ENCODE results near the gene KCNK15. TPM values are rescaled to one million over a fixed set of nuclear protein-coding genes. Genes with fewer than 3 reads are reported as not detected.

The KCNK15 gene
- total RNA-seq, 4 donors from 2014 or later = 2.5 to 5.1 (median 3.4) TPM

GRCh38 chr20:44748005-44748370 lies 2.3 kb downstream of the KCNK15 start:
- Histone ChIP-seq H3K4me1 (peaks cover 18 to 21% of the 10 kb centered on the region in 2 donors), H3K9me3 (no peaks in the 10 kb centered on the region), H3K4me3 (replicated peaks in 1 of 3) (no peak overlapping the region), H3K27ac (peak overlapping the region; percentile 21 to 82 (median 74)), H3K27me3 (no peaks in the 10 kb centered on the region), H3K36me3 (no peaks in the 10 kb centered on the region)
- 80 to 91% methylated on average over 3 of the region's 3 CpGs for WGBS, 2 donors
- no peak for DNase-seq
- intact Hi-C loops (cut with DNase I) = loop anchor here (5.0 kb wide), 1 partner anchor 119 kb away; no protein-coding TSS in a partner anchor
- TF ChIP-seq POLR2A (IDR thresholded peaks at IDR 0.05) = no peak
- no peak for TF ChIP-seq CTCF (IDR thresholded peaks at IDR 0.05)

GRCh38 chr20:44750081-44750805 lies 4.6 kb downstream of the KCNK15 start:
- Histone ChIP-seq H3K36me3 (no peaks in the 10 kb centered on the region), H3K4me3 (replicated peaks in 1 of 3) (no peak overlapping the region), H3K4me1 (peaks cover 18 to 20% of the 10 kb centered on the region in 2 donors), H3K27ac (no peak overlapping the region), H3K9me3 (no peaks in the 10 kb centered on the region), H3K27me3 (no peaks in the 10 kb centered on the region)
- intact Hi-C loops (cut with DNase I) = no loop called here
- no peak for DNase-seq
- 41 to 49% methylated on average over 24 to 36 of the region's 73 CpGs for WGBS, 2 donors
- TF ChIP-seq POLR2A (IDR thresholded peaks at IDR 0.05) (no peak), CTCF (IDR thresholded peaks at IDR 0.05) (peak in 1 of 6 experiments; percentile 41)

- Histone ChIP-seq H3K4me3 (replicated peaks in 1 of 3) (no peak overlapping the region), H3K9me3 (no peaks in the 10 kb centered on the region), H3K36me3 (no peaks in the 10 kb centered on the region), H3K27ac (no peak overlapping the region), H3K4me1 (peaks cover 3 to 8% of the 10 kb centered on the region in 2 donors), H3K27me3 (no peaks in the 10 kb centered on the region)
- no peak for DNase-seq
- intact Hi-C loops (cut with DNase I) = no loop called here
- TF ChIP-seq CTCF (IDR thresholded peaks at IDR 0.05) = no peak
- no peak for TF ChIP-seq POLR2A (IDR thresholded peaks at IDR 0.05)
- WGBS, 2 donors = 76% methylated on average over 12 to 15 of the region's 17 CpGs
Observed at GRCh38 chr20:44752099-44752931, 6.7 kb downstream of the KCNK15 start.

GRCh38 chr20:44754554-44754953 lies 8.9 kb downstream of the KCNK15 start:
- TF ChIP-seq CTCF (IDR thresholded peaks at IDR 0.05) (no peak), POLR2A (IDR thresholded peaks at IDR 0.05) (no peak)
- no peaks in the 10 kb centered on the region for H3K36me3 ChIP-seq
- DNase-seq = no peak
- intact Hi-C loops (cut with DNase I) = no loop called here
- no peak overlapping the region for H3K27ac ChIP-seq
- no peak overlapping the region for H3K4me3 ChIP-seq (replicated peaks in 1 of 3)
- H3K9me3 ChIP-seq = no peaks in the 10 kb centered on the region
- no peaks in the 10 kb centered on the region for H3K4me1 ChIP-seq
- WGBS, 2 donors = 68 to 75% methylated on average over 7 of the region's 7 CpGs
- H3K27me3 ChIP-seq = no peaks in the 10 kb centered on the region

Measured in thyroid gland (tissue), 4 donors.